ENCODE results near the gene ST7L.

The ST7L gene

DNA sequence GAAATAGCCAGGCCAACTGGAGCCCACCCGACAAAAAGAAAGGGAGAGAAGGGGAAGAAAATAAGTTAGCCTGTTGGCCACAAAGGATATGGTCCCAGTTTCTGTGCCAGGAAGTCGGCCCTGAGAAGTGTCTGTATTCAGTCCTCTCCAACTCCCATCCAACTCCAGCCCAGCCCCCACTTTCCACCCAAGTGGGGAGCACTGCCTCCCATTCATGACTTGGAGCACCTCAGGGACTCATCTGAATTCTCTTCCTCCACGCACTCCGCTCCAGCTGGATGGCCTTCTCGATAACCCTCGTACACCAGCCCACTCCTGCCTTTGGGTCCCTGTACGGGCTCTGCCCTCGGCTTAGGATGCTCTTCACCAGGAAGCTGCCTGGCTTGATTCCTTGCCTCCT lies 112.2 kb downstream of the ST7L start:
- Histone ChIP-seq H3K36me3 (ENCODE audit: control insufficient read depth, insufficient read depth, low read length, severe bottlenecking) (no peaks in the 10 kb centered on the region), H3K4me3 (ENCODE audit: low read length) (no peak overlapping the region), H3K4me1 (ENCODE audit: control insufficient read depth, insufficient read depth, low read length) (peaks cover 19% of the 10 kb centered on the region), H3K9me3 (ENCODE audit: control insufficient read depth, low read length) (no peaks in the 10 kb centered on the region), H3K27me3 (replicated peaks; ENCODE audit: control insufficient read depth, insufficient read depth, low read length) (peaks cover 31% of the 10 kb centered on the region), H3K9ac (ENCODE audit: low read length) (no peak overlapping the region)
- DNase-seq (ENCODE audit: low read depth): no peak

GRCh38 chr1:112506306-112506705 lies 112.6 kb downstream of the ST7L start:
- Histone ChIP-seq H3K9me3 (ENCODE audit: control insufficient read depth, low read length) (no peaks in the 10 kb centered on the region), H3K4me1 (ENCODE audit: control insufficient read depth, insufficient read depth, low read length) (peaks cover 19% of the 10 kb centered on the region), H3K9ac (ENCODE audit: low read length) (no peak overlapping the region), H3K36me3 (ENCODE audit: control insufficient read depth, insufficient read depth, low read length, severe bottlenecking) (no peaks in the 10 kb centered on the region), H3K4me3 (ENCODE audit: low read length) (no peak overlapping the region), H3K27me3 (replicated peaks; ENCODE audit: control insufficient read depth, insufficient read depth, low read length) (peaks cover 31% of the 10 kb centered on the region)
- no peak for DNase-seq (ENCODE audit: low read depth)

GRCh38 chr1:112505878-112506277 lies 113.1 kb downstream of the ST7L start:
- Histone ChIP-seq H3K4me1 (ENCODE audit: control insufficient read depth, insufficient read depth, low read length) (peaks cover 19% of the 10 kb centered on the region), H3K4me3 (ENCODE audit: low read length) (no peak overlapping the region), H3K36me3 (ENCODE audit: control insufficient read depth, insufficient read depth, low read length, severe bottlenecking) (no peaks in the 10 kb centered on the region), H3K9me3 (ENCODE audit: control insufficient read depth, low read length) (no peaks in the 10 kb centered on the region), H3K9ac (ENCODE audit: low read length) (no peak overlapping the region), H3K27me3 (replicated peaks; ENCODE audit: control insufficient read depth, insufficient read depth, low read length) (peaks cover 31% of the 10 kb centered on the region)
- DNase-seq (ENCODE audit: low read depth): no peak

- Histone ChIP-seq H3K9me3 (ENCODE audit: control insufficient read depth, low read length) (no peaks in the 10 kb centered on the region), H3K9ac (ENCODE audit: low read length) (no peak overlapping the region), H3K27me3 (replicated peaks; ENCODE audit: control insufficient read depth, insufficient read depth, low read length) (peaks cover 31% of the 10 kb centered on the region), H3K4me3 (ENCODE audit: low read length) (no peak overlapping the region), H3K4me1 (ENCODE audit: control insufficient read depth, insufficient read depth, low read length) (peaks cover 19% of the 10 kb centered on the region), H3K36me3 (ENCODE audit: control insufficient read depth, insufficient read depth, low read length, severe bottlenecking) (no peaks in the 10 kb centered on the region)
- no peak for DNase-seq (ENCODE audit: low read depth)
These were observed 113.5 kb downstream of the ST7L start for GRCh38 chr1:112505400-112505785.

GRCh38 chr1:112504661-112505399 lies 114.1 kb downstream of the ST7L start:
- Histone ChIP-seq H3K9me3 (ENCODE audit: control insufficient read depth, low read length) (no peaks in the 10 kb centered on the region), H3K36me3 (ENCODE audit: control insufficient read depth, insufficient read depth, low read length, severe bottlenecking) (no peaks in the 10 kb centered on the region), H3K9ac (ENCODE audit: low read length) (no peak overlapping the region), H3K4me3 (ENCODE audit: low read length) (no peak overlapping the region), H3K4me1 (ENCODE audit: control insufficient read depth, insufficient read depth, low read length) (peaks cover 19% of the 10 kb centered on the region), H3K27me3 (replicated peaks; ENCODE audit: control insufficient read depth, insufficient read depth, low read length) (peaks cover 31% of the 10 kb centered on the region)
- DNase-seq (ENCODE audit: low read depth): no peak

- peaks cover 19% of the 10 kb centered on the region for H3K4me1 ChIP-seq (ENCODE audit: control insufficient read depth, insufficient read depth, low read length)
- H3K36me3 ChIP-seq (ENCODE audit: control insufficient read depth, insufficient read depth, low read length, severe bottlenecking): no peaks in the 10 kb centered on the region
- DNase-seq (ENCODE audit: low read depth): no peak
- H3K4me3 ChIP-seq (ENCODE audit: low read length): no peak overlapping the region
- no peak overlapping the region for H3K9ac ChIP-seq (ENCODE audit: low read length)
- peaks cover 31% of the 10 kb centered on the region for H3K27me3 ChIP-seq (replicated peaks; ENCODE audit: control insufficient read depth, insufficient read depth, low read length)
- H3K9me3 ChIP-seq (ENCODE audit: control insufficient read depth, low read length): no peaks in the 10 kb centered on the region
These were observed 114.8 kb downstream of the ST7L start for GRCh38 chr1:112504001-112504660.

DNA sequence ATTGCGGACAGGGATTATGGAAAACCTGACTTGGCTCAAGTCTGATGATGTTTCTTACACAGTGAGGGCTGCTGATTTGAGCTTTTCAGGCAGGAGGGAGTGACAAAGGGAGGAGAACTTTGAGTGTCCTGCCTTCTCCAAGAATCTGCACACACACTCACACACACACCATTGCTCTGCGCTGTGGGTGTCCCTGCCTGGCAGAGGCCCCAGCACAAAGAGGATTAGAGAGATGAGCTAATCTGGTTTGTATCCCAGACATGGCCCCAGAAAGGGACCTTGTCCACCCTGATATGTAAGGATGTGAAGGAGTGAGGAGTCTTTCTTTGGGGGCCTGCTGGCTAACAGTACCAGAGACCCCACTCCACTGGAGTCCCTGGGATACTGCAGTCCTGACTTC lies 116.1 kb downstream of the ST7L start:
- Histone ChIP-seq H3K4me3 (ENCODE audit: low read length) (peak overlapping the region; percentile 80), H3K9ac (ENCODE audit: low read length) (peak overlapping the region; percentile 67), H3K27me3 (replicated peaks; ENCODE audit: control insufficient read depth, insufficient read depth, low read length) (peaks cover 23% of the 10 kb centered on the region), H3K4me1 (ENCODE audit: control insufficient read depth, insufficient read depth, low read length) (peaks cover 13% of the 10 kb centered on the region), H3K36me3 (ENCODE audit: control insufficient read depth, insufficient read depth, low read length, severe bottlenecking) (no peaks in the 10 kb centered on the region), H3K9me3 (ENCODE audit: control insufficient read depth, low read length) (no peaks in the 10 kb centered on the region)
- DNase-seq (ENCODE audit: low read depth): peak; percentile 35

- no peaks in the 10 kb centered on the region for H3K36me3 ChIP-seq (ENCODE audit: control insufficient read depth, insufficient read depth, low read length, severe bottlenecking)
- DNase-seq (ENCODE audit: low read depth): peak; percentile 93
- H3K4me1 ChIP-seq (ENCODE audit: control insufficient read depth, insufficient read depth, low read length): peaks cover 12% of the 10 kb centered on the region
- no peaks in the 10 kb centered on the region for H3K9me3 ChIP-seq (ENCODE audit: control insufficient read depth, low read length)
- peaks cover 15% of the 10 kb centered on the region for H3K27me3 ChIP-seq (replicated peaks; ENCODE audit: control insufficient read depth, insufficient read depth, low read length)
- H3K4me3 ChIP-seq (ENCODE audit: low read length): peak overlapping the region; percentile 80
- peak overlapping the region; percentile 67 for H3K9ac ChIP-seq (ENCODE audit: low read length)
These were observed 116.9 kb downstream of the ST7L start for GRCh38 chr1:112501810-112502641.

DNA sequence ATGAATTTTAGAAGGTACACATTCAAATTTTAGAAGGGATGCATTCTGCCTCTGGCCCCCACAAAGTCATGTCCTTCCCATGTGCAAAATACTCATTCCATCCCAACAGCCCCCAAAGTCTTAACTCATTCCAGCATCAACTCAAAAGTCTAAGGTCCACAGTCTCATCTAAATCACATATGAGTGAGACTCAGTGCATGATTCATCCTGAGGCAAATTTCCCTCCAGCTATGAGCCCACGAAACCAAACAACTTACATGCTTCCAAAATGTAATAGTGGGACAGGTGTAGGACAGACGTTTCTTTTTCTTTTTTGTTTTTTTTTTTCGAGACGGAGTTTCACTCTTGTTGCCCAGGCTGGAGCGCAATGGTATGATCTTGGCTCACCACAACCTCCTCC lies 122.7 kb downstream of the ST7L start:
- DNase-seq (ENCODE audit: low read depth): no peak
- no peak overlapping the region for H3K4me3 ChIP-seq (ENCODE audit: low read length)
- no peaks in the 10 kb centered on the region for H3K27me3 ChIP-seq (replicated peaks; ENCODE audit: control insufficient read depth, insufficient read depth, low read length)
- no peak overlapping the region for H3K9ac ChIP-seq (ENCODE audit: low read length)
- no peaks in the 10 kb centered on the region for H3K9me3 ChIP-seq (ENCODE audit: control insufficient read depth, low read length)
- H3K4me1 ChIP-seq (ENCODE audit: control insufficient read depth, insufficient read depth, low read length): no peaks in the 10 kb centered on the region
- H3K36me3 ChIP-seq (ENCODE audit: control insufficient read depth, insufficient read depth, low read length, severe bottlenecking): no peaks in the 10 kb centered on the region

GRCh38 chr1:112493351-112493750 lies 125.6 kb downstream of the ST7L start:
- Histone ChIP-seq H3K36me3 (ENCODE audit: control insufficient read depth, insufficient read depth, low read length, severe bottlenecking) (no peaks in the 10 kb centered on the region), H3K27me3 (replicated peaks; ENCODE audit: control insufficient read depth, insufficient read depth, low read length) (no peaks in the 10 kb centered on the region), H3K4me1 (ENCODE audit: control insufficient read depth, insufficient read depth, low read length) (no peaks in the 10 kb centered on the region), H3K4me3 (ENCODE audit: low read length) (no peak overlapping the region), H3K9ac (ENCODE audit: low read length) (no peak overlapping the region), H3K9me3 (ENCODE audit: control insufficient read depth, low read length) (no peaks in the 10 kb centered on the region)
- no peak for DNase-seq (ENCODE audit: low read depth)

- Histone ChIP-seq H3K9me3 (ENCODE audit: control insufficient read depth, low read length) (no peaks in the 10 kb centered on the region), H3K4me1 (ENCODE audit: control insufficient read depth, insufficient read depth, low read length) (no peaks in the 10 kb centered on the region), H3K27me3 (replicated peaks; ENCODE audit: control insufficient read depth, insufficient read depth, low read length) (no peaks in the 10 kb centered on the region), H3K9ac (ENCODE audit: low read length) (no peak overlapping the region), H3K4me3 (ENCODE audit: low read length) (no peak overlapping the region), H3K36me3 (ENCODE audit: control insufficient read depth, insufficient read depth, low read length, severe bottlenecking) (no peaks in the 10 kb centered on the region)
- no peak for DNase-seq (ENCODE audit: low read depth)
These were observed 126.9 kb downstream of the ST7L start for GRCh38 chr1:112492076-112492475.
